VCaP (cell line): ENCODE measurements around the gene GDA.
A peak's percentile ranks its signal among the peaks of the same experiment; 100 is the strongest.

Experiments used
- H3K27ac ChIP-seq: fragments of 450-650 bp; 2 replicates; pipeline ENCODE4 v1.5.1; 2017
- CTCF ChIP-seq: fragments of 450-650 bp; conservative IDR thresholded peaks from 2 replicates; pipeline ENCODE4 v1.5.1; 2017; ENCODE audit warnings: mild to moderate bottlenecking, moderate library complexity

GDA gene

GRCh38 chr9:72150661-72151060 is 1.4 kb downstream of the GDA start:
- TF ChIP-seq CTCF: no peak
- H3K27ac ChIP-seq: peak overlapping the region; percentile 54

GRCh38 chr9:72151104-72151503 is 1.9 kb downstream of the GDA start:
- no peak for TF ChIP-seq CTCF
- peak overlapping the region; percentile 54 for H3K27ac ChIP-seq

- no peak overlapping the region for H3K27ac ChIP-seq
- TF ChIP-seq CTCF: no peak
Measured at GRCh38 chr9:72154468-72155285, 5.4 kb downstream of the GDA start.

GRCh38 chr9:72155301-72155700 is 6.1 kb downstream of the GDA start:
- no peak overlapping the region for H3K27ac ChIP-seq
- no peak for TF ChIP-seq CTCF

GRCh38 chr9:72156586-72156985 is 7.3 kb downstream of the GDA start:
- TF ChIP-seq CTCF: no peak
- no peak overlapping the region for H3K27ac ChIP-seq

- no peak for TF ChIP-seq CTCF
- no peak overlapping the region for H3K27ac ChIP-seq
Measured at GRCh38 chr9:72158680-72159079, 9.4 kb downstream of the GDA start.

- H3K27ac ChIP-seq: no peak overlapping the region
- no peak for TF ChIP-seq CTCF
Measured at GRCh38 chr9:72160446-72161123, 11.3 kb downstream of the GDA start.
